PC-9 (cell line): ENCODE measurements around the gene SRL. TPM values are rescaled to one million over a fixed set of nuclear protein-coding genes. Genes with fewer than 3 reads are reported as not detected.

ENCODE experiments used
- BruUV-seq: library from RNA; stranded (reverse); fragments of 400-500 nt; replicated peaks from 2 replicates; lab custom pipeline; 2021; lab: Mats Ljungman, UMichigan
- CTCF ChIA-PET: fragments of 300-600 bp; sonication (Branson Sonifier 250); formaldehyde crosslinking; loops from one replicate; lab custom pipeline; 2022; ENCODE audit warnings: antibody characterized with exemption; lab: Charles Lee
- POLR2A ChIA-PET: fragments of 300-600 bp; sonication (Branson Sonifier 250); formaldehyde crosslinking; loops from one replicate; lab custom pipeline; 2022; ENCODE audit warnings: antibody characterized with exemption; ENCODE audit not compliant: unreplicated experiment; lab: Charles Lee
- DNase-seq, 2 experiments: peaks; one replicate each; pipeline versions ENCODE4 v3.0.0 to v3.0.0-alpha.2; 2015 to 2022; ENCODE audit warnings: mixed read lengths in 1 of 2
- H2AFZ ChIP-seq: fragments of 200-600 bp; sonication (generic); 2 replicates; pipeline ENCODE4 v1.8.1; 2017; ENCODE audit warnings: antibody characterized with exemption
- H3F3A ChIP-seq: fragments of 200-600 bp; sonication (generic); 2 replicates; pipeline ENCODE4 v1.8.1; 2017; ENCODE audit warnings: antibody characterized with exemption, mild to moderate bottlenecking, low read depth; ENCODE audit not compliant: insufficient read depth
- H3K27ac ChIP-seq: fragments of 200-600 bp; sonication (generic); 2 replicates; pipeline ENCODE4 v1.6.1; 2016; ENCODE audit warnings: mixed run types
- H3K27me3 ChIP-seq: fragments of 200-600 bp; sonication (generic); 2 replicates; pipeline ENCODE4 v1.6.1; 2016; ENCODE audit warnings: low read depth, mixed run types; ENCODE audit not compliant: insufficient read depth
- H3K36me3 ChIP-seq: fragments of 200-600 bp; sonication (generic); 2 replicates; pipeline ENCODE4 v1.6.1; 2016; ENCODE audit warnings: low read depth, mixed run types
- H3K4me1 ChIP-seq: fragments of 200-600 bp; sonication (generic); replicated peaks from 2 replicates; pipeline ENCODE4 v1.6.1; 2016; ENCODE audit warnings: mixed run types; ENCODE audit not compliant: insufficient read depth
- H3K4me2 ChIP-seq: fragments of 200-600 bp; sonication (generic); 2 replicates; pipeline ENCODE4 v1.6.1; 2017; ENCODE audit warnings: mixed run types
- H3K4me3 ChIP-seq: fragments of 200-600 bp; sonication (generic); 2 replicates; pipeline ENCODE4 v1.6.1; 2016; ENCODE audit warnings: mixed run types
- H3K79me2 ChIP-seq: fragments of 200-600 bp; sonication (generic); 2 replicates; pipeline ENCODE4 v1.6.1; 2017; ENCODE audit warnings: low read depth, mixed run types
- H3K9me2 ChIP-seq: fragments of 200-600 bp; sonication (generic); 2 replicates; pipeline ENCODE4 v1.8.1; 2017; ENCODE audit warnings: mild to moderate bottlenecking; ENCODE audit not compliant: insufficient read depth
- H3K9me3 ChIP-seq: fragments of 200-600 bp; sonication (generic); 2 replicates; pipeline ENCODE4 v1.8.1; 2016; ENCODE audit warnings: low read depth; ENCODE audit not compliant: insufficient read depth
- H4K20me1 ChIP-seq: fragments of 200-600 bp; sonication (generic); 2 replicates; pipeline ENCODE4 v1.8.1; 2017; ENCODE audit not compliant: insufficient read depth
- EZH2 ChIP-seq: fragments of 200-600 bp; sonication (generic); IDR thresholded peaks from 2 replicates; pipeline ENCODE4 v1.8.0; 2017; ENCODE audit warnings: antibody characterized with exemption, low read depth
- intact Hi-C: fragments of 100-400 bp; cut with micrococcal nuclease; formaldehyde crosslinking; loops from one replicate; pipeline ENCODE4 v1.10.0; 2022; ENCODE audit not compliant: unreplicated experiment
- total RNA-seq: library from RNA; stranded (reverse); gene quantifications from 2 replicates; pipeline ENCODE4 v1.2.3, GENCODE V29; 2021
- TF ChIP-seq, protein P1 (sequence below): fragments of 200-600 bp; sonication (generic); conservative IDR thresholded peaks from 2 replicates; pipeline ENCODE4 v1.6.1; 2017; ENCODE audit warnings: mixed run types, antibody characterized with exemption, mild to moderate bottlenecking, moderate library complexity

The SRL gene
- total RNA-seq, 1 experiment from 2014 or later, result not detected

DNA sequence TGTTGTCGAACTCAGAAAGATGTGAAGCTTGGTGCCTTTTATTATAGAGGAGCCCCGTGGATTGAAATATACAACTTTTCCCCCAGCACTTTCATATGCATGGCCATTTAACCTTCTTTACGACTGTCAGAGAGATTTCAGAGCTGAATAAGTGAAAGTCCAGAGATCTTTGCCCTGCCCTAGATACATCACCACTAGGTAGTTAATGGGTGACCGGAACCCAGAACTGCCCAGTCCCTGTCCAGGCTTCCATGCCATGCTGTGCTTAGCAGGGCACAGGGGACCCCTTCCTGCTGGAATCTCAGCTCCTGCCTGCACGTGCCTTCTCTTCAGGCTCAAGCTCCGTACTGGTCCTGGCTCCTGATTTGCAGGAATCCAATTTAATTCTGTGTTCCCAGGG is 32.2 kb downstream of the SRL start:
- no peaks in the 10 kb centered on the region for H3K36me3 ChIP-seq
- no peak for TF ChIP-seq EZH2
- TF ChIP-seq, protein P1, sequence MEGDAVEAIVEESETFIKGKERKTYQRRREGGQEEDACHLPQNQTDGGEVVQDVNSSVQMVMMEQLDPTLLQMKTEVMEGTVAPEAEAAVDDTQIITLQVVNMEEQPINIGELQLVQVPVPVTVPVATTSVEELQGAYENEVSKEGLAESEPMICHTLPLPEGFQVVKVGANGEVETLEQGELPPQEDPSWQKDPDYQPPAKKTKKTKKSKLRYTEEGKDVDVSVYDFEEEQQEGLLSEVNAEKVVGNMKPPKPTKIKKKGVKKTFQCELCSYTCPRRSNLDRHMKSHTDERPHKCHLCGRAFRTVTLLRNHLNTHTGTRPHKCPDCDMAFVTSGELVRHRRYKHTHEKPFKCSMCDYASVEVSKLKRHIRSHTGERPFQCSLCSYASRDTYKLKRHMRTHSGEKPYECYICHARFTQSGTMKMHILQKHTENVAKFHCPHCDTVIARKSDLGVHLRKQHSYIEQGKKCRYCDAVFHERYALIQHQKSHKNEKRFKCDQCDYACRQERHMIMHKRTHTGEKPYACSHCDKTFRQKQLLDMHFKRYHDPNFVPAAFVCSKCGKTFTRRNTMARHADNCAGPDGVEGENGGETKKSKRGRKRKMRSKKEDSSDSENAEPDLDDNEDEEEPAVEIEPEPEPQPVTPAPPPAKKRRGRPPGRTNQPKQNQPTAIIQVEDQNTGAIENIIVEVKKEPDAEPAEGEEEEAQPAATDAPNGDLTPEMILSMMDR, result no peak
- H3K27ac ChIP-seq, result no peak overlapping the region
- no peak overlapping the region for H2AFZ ChIP-seq
- H3K4me3 ChIP-seq, result no peak overlapping the region
- no peak overlapping the region for H3K4me2 ChIP-seq
- H3K9me3 ChIP-seq, result no peaks in the 10 kb centered on the region
- H3K9me2 ChIP-seq, result no peaks in the 10 kb centered on the region; the same call in 1 of the 2 replicates
- H3K79me2 ChIP-seq, result no peaks in the 10 kb centered on the region
- CTCF ChIA-PET, result no interaction called here
- DNase-seq, result no peak
- no TSS peak for BruUV-seq
- no peaks in the 10 kb centered on the region for H4K20me1 ChIP-seq
- peaks cover 22% of the 10 kb centered on the region for H3K4me1 ChIP-seq
- peaks cover 21% of the 10 kb centered on the region; the same call in 1 of the 2 replicates for H3K27me3 ChIP-seq
- peaks cover 2% of the 10 kb centered on the region; the same call in 1 of the 2 replicates for H3F3A ChIP-seq
- intact Hi-C loops, result no loop called here
- POLR2A ChIA-PET, result interaction anchor here (0.6 kb wide), 1 partner anchor 100 kb away, joined by 26 read pairs; no protein-coding TSS in a partner anchor

DNA sequence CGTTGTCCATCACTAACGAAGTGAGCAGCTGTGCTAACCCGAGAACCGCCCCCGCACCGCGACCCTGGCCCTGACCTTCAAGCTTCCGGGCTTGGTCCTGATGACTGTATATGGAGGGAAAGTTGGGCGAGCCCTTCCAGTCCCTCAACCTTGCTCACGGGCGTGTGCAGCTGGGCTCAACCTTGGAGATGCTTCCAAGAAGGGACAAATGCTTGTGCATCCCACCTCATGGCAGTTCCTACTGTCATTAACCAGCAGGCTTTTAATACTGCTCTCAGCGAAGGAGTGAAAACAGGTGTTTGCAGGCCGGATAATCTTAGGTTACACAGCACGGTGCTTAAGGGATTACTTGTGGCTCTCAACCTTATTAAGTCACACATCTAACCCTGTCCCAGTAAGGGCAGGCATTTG is 33.5 kb downstream of the SRL start:
- ChIA-PET POLR2A (no interaction called here), CTCF (no interaction called here)
- Histone ChIP-seq H3K9me2 (no peaks in the 10 kb centered on the region; the same call in 1 of the 2 replicates), H2AFZ (no peak overlapping the region), H4K20me1 (no peaks in the 10 kb centered on the region), H3K27me3 (peaks cover 21% of the 10 kb centered on the region; the same call in 1 of the 2 replicates), H3K4me2 (no peak overlapping the region), H3K36me3 (no peaks in the 10 kb centered on the region), H3F3A (no peaks in the 10 kb centered on the region; the same call in 1 of the 2 replicates), H3K4me1 (peaks cover 9% of the 10 kb centered on the region), H3K27ac (no peak overlapping the region), H3K79me2 (no peaks in the 10 kb centered on the region), H3K4me3 (no peak overlapping the region), H3K9me3 (no peaks in the 10 kb centered on the region)
- no peak for TF ChIP-seq EZH2
- TF ChIP-seq, protein P1, result no peak
- BruUV-seq, result no TSS peak
- intact Hi-C loops, result no loop called here
- no peak for DNase-seq

DNA sequence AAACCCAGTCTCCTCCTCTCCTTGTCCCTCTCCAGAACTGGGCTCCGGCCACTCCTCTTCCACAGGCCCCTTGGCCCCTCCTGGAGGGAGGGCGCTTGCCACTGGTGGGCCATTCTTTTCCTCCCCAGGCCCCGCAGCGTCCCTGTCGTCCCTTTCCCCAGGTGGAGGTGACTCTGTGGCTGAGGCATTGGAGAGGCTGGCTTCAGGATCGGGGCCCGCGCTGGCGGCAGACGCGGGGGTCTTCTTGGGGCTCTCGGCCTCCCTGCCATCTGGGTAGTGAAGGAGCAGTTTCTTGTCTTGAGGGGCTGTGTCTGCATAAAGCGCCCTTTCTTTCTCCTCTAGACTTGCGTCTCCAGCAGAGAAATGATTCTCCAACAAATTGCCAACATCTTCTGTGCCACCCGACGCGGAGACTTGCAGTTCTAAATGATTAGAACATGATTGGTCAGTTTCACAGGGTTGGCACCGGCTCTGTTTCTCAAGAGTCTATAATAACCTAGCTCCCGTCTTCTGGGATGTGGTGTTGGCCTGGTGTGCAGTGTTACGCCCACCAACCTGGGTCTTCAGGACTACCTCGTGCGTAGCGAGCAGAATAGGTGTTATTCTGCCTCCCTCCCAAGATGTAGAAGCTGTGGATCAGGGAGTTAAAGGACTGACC is 34.1 kb downstream of the SRL start:
- Histone ChIP-seq H3F3A (no peaks in the 10 kb centered on the region), H3K36me3 (no peaks in the 10 kb centered on the region), H3K27ac (no peak overlapping the region), H3K9me3 (no peaks in the 10 kb centered on the region), H3K79me2 (no peaks in the 10 kb centered on the region), H3K27me3 (peaks cover 21% of the 10 kb centered on the region; the same call in 1 of the 2 replicates), H3K9me2 (no peaks in the 10 kb centered on the region; the same call in 1 of the 2 replicates), H3K4me1 (peaks cover 3% of the 10 kb centered on the region), H2AFZ (no peak overlapping the region), H4K20me1 (no peaks in the 10 kb centered on the region), H3K4me3 (no peak overlapping the region), H3K4me2 (no peak overlapping the region)
- ChIA-PET POLR2A (no interaction called here), CTCF (no interaction called here)
- DNase-seq, result no peak
- TF ChIP-seq, protein P1, result no peak
- intact Hi-C loops, result no loop called here
- no TSS peak for BruUV-seq
